DND-41 (cell line): ENCODE results near the gene PEX11A.

Experiments used
- ATAC-seq: fragments of 200-7000 bp; cut with Tn5 transposase; 3 replicates; pipeline ENCODE4 v1.9.1; 2021; ENCODE audit warnings: low read depth; ENCODE audit not compliant: insufficient read depth
- DNase-seq: peaks from one replicate; pipeline ENCODE4 v3.0.0-alpha.2; 2020
- H2AFZ ChIP-seq: 2 replicates; pipeline ENCODE4 v1.6.0; 2012; ENCODE audit warnings: low read depth, low read length
- H3K27ac ChIP-seq: 2 replicates; pipeline ENCODE4 v1.5.1; 2012; ENCODE audit warnings: low read length, inconsistent platforms
- H3K27me3 ChIP-seq: fragments of 200-600 bp; sonication (generic); 2 replicates; pipeline ENCODE4 v1.6.0; 2012; ENCODE audit warnings: low read length, mild to moderate bottlenecking, inconsistent platforms; ENCODE audit not compliant: insufficient read depth, poor library complexity
- H3K36me3 ChIP-seq: 2 replicates; pipeline ENCODE4 v1.5.1; 2012; ENCODE audit warnings: low read length, inconsistent platforms; ENCODE audit not compliant: insufficient read depth
- H3K4me1 ChIP-seq: 2 replicates; pipeline ENCODE4 v1.5.1; 2012; ENCODE audit warnings: mild to moderate bottlenecking, low read length; ENCODE audit not compliant: insufficient read depth
- H3K4me2 ChIP-seq: 2 replicates; pipeline ENCODE4 v1.6.0; 2012; ENCODE audit warnings: mild to moderate bottlenecking, moderate library complexity, low read length, inconsistent platforms; ENCODE audit not compliant: insufficient read depth
- H3K4me3 ChIP-seq, 2 experiments: fragments of 200-600 bp in 1 of 2; shearing (Covaris generic) in 1 of 2; 2 replicates each; pipeline ENCODE4 v1.5.1; 2012 to 2016; ENCODE audit warnings: inconsistent platforms in 2 of 2, low read length in 2 of 2, mild to moderate bottlenecking in 2 of 2, low read depth in 1 of 2, moderate library complexity in 1 of 2
- H3K79me2 ChIP-seq: 2 replicates; pipeline ENCODE4 v1.6.0; 2012; ENCODE audit warnings: low read length, inconsistent platforms; ENCODE audit not compliant: insufficient read depth
- H3K9ac ChIP-seq: 2 replicates; pipeline ENCODE4 v1.6.0; 2012; ENCODE audit warnings: low read depth, mild to moderate bottlenecking, inconsistent platforms, low read length, moderate library complexity
- H3K9me3 ChIP-seq: 2 replicates; pipeline ENCODE4 v1.5.1; 2012; ENCODE audit warnings: low read length, moderate library complexity, mild to moderate bottlenecking, inconsistent platforms; ENCODE audit not compliant: insufficient read depth, severe bottlenecking
- H4K20me1 ChIP-seq: 2 replicates; pipeline ENCODE4 v1.6.0; 2012; ENCODE audit warnings: low read length; ENCODE audit not compliant: insufficient read depth
- EZH2 ChIP-seq: IDR thresholded peaks from 3 replicates; pipeline ENCODE4 v1.6.1; 2012; ENCODE audit warnings: borderline replicate concordance, low read depth, mild to moderate bottlenecking, moderate library complexity, low read length, inconsistent platforms; ENCODE audit not compliant: severe bottlenecking
- TF ChIP-seq, protein P1 (sequence below): IDR thresholded peaks from 2 replicates; pipeline ENCODE4 v1.5.1; 2012; ENCODE audit warnings: borderline replicate concordance, low read length, moderate library complexity, mild to moderate bottlenecking; ENCODE audit not compliant: poor library complexity, severe bottlenecking; ENCODE audit errors: extremely low read depth

The PEX11A gene

GRCh38 chr15:89648106-89649012, 42.2 kb downstream of the PEX11A start:
- Histone ChIP-seq H3K27me3 (no peaks in the 10 kb centered on the region), H3K9me3 (no peaks in the 10 kb centered on the region), H2AFZ (no peak overlapping the region), H4K20me1 (no peaks in the 10 kb centered on the region), H3K27ac (no peak overlapping the region), H3K36me3 (no peaks in the 10 kb centered on the region), H3K9ac (no peak overlapping the region), H3K4me3 (no peak overlapping the region), H3K4me2 (no peak overlapping the region), H3K4me1 (no peaks in the 10 kb centered on the region), H3K79me2 (no peaks in the 10 kb centered on the region)
- ATAC-seq, result no peak
- TF ChIP-seq EZH2, result no peak
- TF ChIP-seq, protein P1, sequence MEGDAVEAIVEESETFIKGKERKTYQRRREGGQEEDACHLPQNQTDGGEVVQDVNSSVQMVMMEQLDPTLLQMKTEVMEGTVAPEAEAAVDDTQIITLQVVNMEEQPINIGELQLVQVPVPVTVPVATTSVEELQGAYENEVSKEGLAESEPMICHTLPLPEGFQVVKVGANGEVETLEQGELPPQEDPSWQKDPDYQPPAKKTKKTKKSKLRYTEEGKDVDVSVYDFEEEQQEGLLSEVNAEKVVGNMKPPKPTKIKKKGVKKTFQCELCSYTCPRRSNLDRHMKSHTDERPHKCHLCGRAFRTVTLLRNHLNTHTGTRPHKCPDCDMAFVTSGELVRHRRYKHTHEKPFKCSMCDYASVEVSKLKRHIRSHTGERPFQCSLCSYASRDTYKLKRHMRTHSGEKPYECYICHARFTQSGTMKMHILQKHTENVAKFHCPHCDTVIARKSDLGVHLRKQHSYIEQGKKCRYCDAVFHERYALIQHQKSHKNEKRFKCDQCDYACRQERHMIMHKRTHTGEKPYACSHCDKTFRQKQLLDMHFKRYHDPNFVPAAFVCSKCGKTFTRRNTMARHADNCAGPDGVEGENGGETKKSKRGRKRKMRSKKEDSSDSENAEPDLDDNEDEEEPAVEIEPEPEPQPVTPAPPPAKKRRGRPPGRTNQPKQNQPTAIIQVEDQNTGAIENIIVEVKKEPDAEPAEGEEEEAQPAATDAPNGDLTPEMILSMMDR, result no peak
- DNase-seq, result no peak

GRCh38 chr15:89647191-89647851, 43.2 kb downstream of the PEX11A start:
- Histone ChIP-seq H3K4me1 (no peaks in the 10 kb centered on the region), H3K36me3 (no peaks in the 10 kb centered on the region), H3K4me2 (no peak overlapping the region), H3K79me2 (no peaks in the 10 kb centered on the region), H3K27me3 (no peaks in the 10 kb centered on the region), H3K4me3 (no peak overlapping the region), H3K9ac (no peak overlapping the region), H2AFZ (no peak overlapping the region), H3K9me3 (no peaks in the 10 kb centered on the region), H3K27ac (no peak overlapping the region), H4K20me1 (no peaks in the 10 kb centered on the region)
- ATAC-seq, result peak; percentile 78
- DNase-seq, result peak; percentile 56
- no peak for TF ChIP-seq EZH2
- TF ChIP-seq, protein P1, result peak; percentile 67

- TF ChIP-seq, protein P1, result no peak
- TF ChIP-seq EZH2, result no peak
- DNase-seq (no peak), ATAC-seq (0 out of 3 replicates have a peak, but pooled peaks have one; percentile 17)
- Histone ChIP-seq H3K4me2 (no peak overlapping the region), H3K4me1 (no peaks in the 10 kb centered on the region), H3K27ac (no peak overlapping the region), H3K36me3 (no peaks in the 10 kb centered on the region), H3K9me3 (no peaks in the 10 kb centered on the region), H3K4me3 (no peak overlapping the region), H2AFZ (no peak overlapping the region), H3K9ac (no peak overlapping the region), H4K20me1 (no peaks in the 10 kb centered on the region), H3K79me2 (no peaks in the 10 kb centered on the region), H3K27me3 (no peaks in the 10 kb centered on the region)
Measured at GRCh38 chr15:89646416-89647141, 44.0 kb downstream of the PEX11A start.
